Fibroblast of the aortic adventitia (primary cell): ENCODE results near the gene BPIFB1. TPM values are rescaled to one million over a fixed set of nuclear protein-coding genes. Genes with fewer than 3 reads are reported as not detected.

Experiments
- DNase-seq: peaks from one replicate; pipeline ENCODE4 v3.0.0-alpha.2; 2010; ENCODE audit warnings: low read depth
- H3K4me3 ChIP-seq: 2 replicates; pipeline ENCODE4 v1.5.1; 2011; ENCODE audit warnings: low read depth, mild to moderate bottlenecking, control low read depth, low read length, moderate library complexity
- CTCF ChIP-seq: IDR thresholded peaks from 2 replicates; pipeline ENCODE4 v1.5.1; 2011; ENCODE audit warnings: mild to moderate bottlenecking, low read length, control low read depth, inconsistent platforms; ENCODE audit not compliant: insufficient read depth
- total RNA-seq: library from RNA; depleted of rRNA; stranded (reverse); fragments of >200 nt; gene quantifications from 2 replicates; pipeline ENCODE4 v1.2.3, GENCODE V29; 2012; ENCODE audit warnings: low replicate concordance

The BPIFB1 gene
- total RNA-seq, 1 donor: not detected

GRCh38 chr20:33239979-33240736 lies 42.9 kb upstream of the BPIFB1 start:
- H3K4me3 ChIP-seq: no peak overlapping the region
- DNase-seq: no peak
- no peak for TF ChIP-seq CTCF

GRCh38 chr20:33240923-33241322 lies 42.1 kb upstream of the BPIFB1 start:
- no peak overlapping the region for H3K4me3 ChIP-seq
- DNase-seq: no peak
- TF ChIP-seq CTCF: no peak

GRCh38 chr20:33242319-33243100 lies 40.5 kb upstream of the BPIFB1 start:
- no peak for TF ChIP-seq CTCF
- no peak for DNase-seq
- H3K4me3 ChIP-seq: no peak overlapping the region

GRCh38 chr20:33246077-33246476 lies 36.9 kb upstream of the BPIFB1 start:
- DNase-seq: no peak
- H3K4me3 ChIP-seq: no peak overlapping the region
- no peak for TF ChIP-seq CTCF

GRCh38 chr20:33249456-33249855 lies 33.6 kb upstream of the BPIFB1 start:
- DNase-seq: no peak
- no peak for TF ChIP-seq CTCF
- no peak overlapping the region for H3K4me3 ChIP-seq

GRCh38 chr20:33250666-33251065 lies 32.3 kb upstream of the BPIFB1 start:
- H3K4me3 ChIP-seq: no peak overlapping the region
- no peak for DNase-seq
- no peak for TF ChIP-seq CTCF
